Spleen (tissue), 11 donors: ENCODE data around the gene RPL7A. TPM values are rescaled to one million over a fixed set of nuclear protein-coding genes. Genes with fewer than 3 reads are reported as not detected.

Experiments used
- DNase-seq: peaks from one replicate; pipeline ENCODE4 v3.0.0-alpha.2; 2020
- H3K27ac ChIP-seq, 8 donors: fragments of 200-600 bp; sonication (generic) in 7 of 8; 1 replicate in 4 of 8; 2 replicates in 4 of 8; pipeline versions ENCODE4 v1.5.0 to v1.8.0; 2016 to 2021; ENCODE audit warnings: inconsistent platforms in 4 of 8, mild to moderate bottlenecking in 4 of 8, moderate library complexity in 1 of 8
- H3K27me3 ChIP-seq, 7 donors: fragments of 200-600 bp; sonication (generic) in 6 of 7; replicated peaks in 1 of 7; 1 replicate in 4 of 7; 2 replicates in 3 of 7; pipeline versions ENCODE4 v1.5.0 to v1.8.0; 2016 to 2021; ENCODE audit warnings: inconsistent platforms in 3 of 7, mild to moderate bottlenecking in 1 of 7
- H3K36me3 ChIP-seq, 6 donors: fragments of 200-600 bp; sonication (generic) in 5 of 6; 1 replicate in 4 of 6; 2 replicates in 2 of 6; pipeline versions ENCODE4 v1.5.0 to v1.8.0; 2016 to 2021; ENCODE audit warnings: inconsistent platforms in 2 of 6
- H3K4me1 ChIP-seq, 6 donors: fragments of 200-600 bp; sonication (generic) in 5 of 6; 1 replicate in 3 of 6; 2 replicates in 3 of 6; pipeline versions ENCODE4 v1.5.0 to v1.8.0; 2016 to 2021; ENCODE audit warnings: inconsistent platforms in 3 of 6
- H3K4me3 ChIP-seq, 8 donors: fragments of 200-600 bp; sonication (generic) in 7 of 8; 1 replicate in 4 of 8; 2 replicates in 4 of 8; pipeline versions ENCODE4 v1.5.0 to v1.8.0; 2016 to 2021; ENCODE audit warnings: inconsistent platforms in 4 of 8, mild to moderate bottlenecking in 4 of 8, moderate library complexity in 2 of 8
- H3K9me3 ChIP-seq, 8 donors: fragments of 200-600 bp; sonication (generic) in 7 of 8; 1 replicate in 4 of 8; 2 replicates in 4 of 8; pipeline versions ENCODE4 v1.5.0 to v1.8.0; 2016 to 2021; ENCODE audit warnings: inconsistent platforms in 4 of 8
- CTCF ChIP-seq, 11 experiments: fragments of 200-600 bp in 7 of 11; fragments of 450-650 bp in 4 of 11; sonication (generic) in 4 of 11; IDR thresholded peaks in 8 of 11; conservative IDR thresholded peaks in 3 of 11; 1 replicate in 7 of 11; 2 replicates in 4 of 11; pipeline versions ENCODE4 v1.4.0 to v1.8.0; 2016 to 2021; ENCODE audit warnings: antibody characterized with exemption in 11 of 11, inconsistent platforms in 4 of 11, mild to moderate bottlenecking in 1 of 11
- POLR2A ChIP-seq, 3 donors: fragments of 450-650 bp; IDR thresholded peaks; one replicate each; pipeline ENCODE4 v1.5.1; 2017; ENCODE audit warnings: antibody characterized with exemption in 3 of 3, mild to moderate bottlenecking in 1 of 3
- POLR2AphosphoS5 ChIP-seq, 3 donors: sonication (generic); formaldehyde crosslinking; IDR thresholded peaks; one replicate each; pipeline ENCODE4 v1.5.1; 2017; ENCODE audit warnings: antibody characterized with exemption in 3 of 3
- WGBS, 5 donors: extraction: QIAGEN DNeasy Blood & Tissue Kit in 3 of 5; methylation state at CpG; one replicate each; pipeline versions ENCODE4 v1.1.5 to v1.1.7; 2013 to 2018; 5-methylcytosine and 5-hydroxymethylcytosine counted together
- intact Hi-C: fragments of 100-400 bp; cut with DNase I; formaldehyde crosslinking; loops from one replicate; pipeline ENCODE4 v1.15.0; 2023; ENCODE audit warnings: low total_unique reads
- polyA plus RNA-seq, 3 donors: library from polyadenylated mRNA; stranded (reverse); fragments of 200-250 nt; gene quantifications; one replicate each; pipeline ENCODE4 v1.2.1, GENCODE V29; 2013
- small RNA-seq, 4 donors: library from RNA; depleted of rRNA; stranded (forward); fragments of <200 nt; gene quantifications; one replicate each; pipeline ENCODE3, GENCODE V24; 2016
- total RNA-seq, 7 donors: library from RNA; depleted of rRNA in 3 of 7; stranded (reverse); fragments of >200 nt in 3 of 7; fragmentation: NEBNext Ultra II Directional in 4 of 7; extraction: Animal tissue kit (Norgen Biotek cat#: 25700) in 4 of 7; gene quantifications; one replicate each; pipeline versions ENCODE4 v1.1.0 to v1.2.1, GENCODE V29; 2016 to 2021
- donor health status: healthy with polysubstance abuse.
- donor health status: DM: no; HTN: no; CAD: no; lungs with moderate emphysema.
- donor health status: DM: no; HTN: no; CAD: no.
- donor health status: Bipolar disorder and iron deficiency.
- donor health status: healthy.
- donor health status: DM: no; HTN: no; CAD: no.
- donor health status: DM: yes; HTN: yes; CAD: no.

Gene RPL7A
- total and polyA plus RNA-seq, 10 donors, result 1,381 to 6,342 (median 1,755) TPM

DNA sequence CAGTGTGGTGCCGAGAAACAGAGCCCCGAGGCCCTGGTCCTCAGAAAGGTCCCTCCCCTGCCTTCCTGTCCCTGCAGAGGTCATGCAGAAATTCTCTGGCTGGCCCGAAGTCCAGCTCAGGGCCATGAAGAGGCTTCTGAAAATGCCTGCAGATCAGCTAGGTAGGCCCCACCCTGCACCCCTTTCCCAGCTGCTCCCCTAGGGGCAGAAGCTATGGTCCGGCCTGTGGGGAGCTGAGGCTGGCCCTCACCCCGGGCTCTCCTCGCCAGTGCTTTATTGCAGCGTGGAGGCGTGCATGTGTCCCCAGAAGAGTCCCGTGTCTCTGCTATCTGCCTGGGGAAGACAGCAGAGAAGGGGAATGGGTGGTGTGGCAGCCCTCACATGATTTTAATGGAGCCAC, 49.9 kb downstream of the RPL7A start:
- TF ChIP-seq POLR2AphosphoS5 (IDR thresholded peaks at IDR 0.05), result peak in 2 of 3 donors; percentile 8 to 46
- TF ChIP-seq CTCF (IDR thresholded peaks at IDR 0.05 in 8 of 11, conservative IDR thresholded peaks at IDR 0.05 in 3 of 11), result no peak
- TF ChIP-seq POLR2A (IDR thresholded peaks at IDR 0.05), result no peak
- peaks cover 0 to 15% (median 0%) of the 10 kb centered on the region in 6 donors for H3K4me1 ChIP-seq
- H3K36me3 ChIP-seq, result peaks cover 0 to 23% (median 0%) of the 10 kb centered on the region in 6 donors
- 68 to 87% (median 72%) methylated on average over 5 to 9 of the region's 9 CpGs for WGBS, 5 donors
- intact Hi-C loops, result no loop called here
- H3K9me3 ChIP-seq, result no peaks in the 10 kb centered on the region
- no peak overlapping the region for H3K27ac ChIP-seq
- no peak for DNase-seq
- H3K4me3 ChIP-seq, result no peak overlapping the region
- H3K27me3 ChIP-seq, result peaks cover 0 to 21% (median 0%) of the 10 kb centered on the region in 7 donors

DNA sequence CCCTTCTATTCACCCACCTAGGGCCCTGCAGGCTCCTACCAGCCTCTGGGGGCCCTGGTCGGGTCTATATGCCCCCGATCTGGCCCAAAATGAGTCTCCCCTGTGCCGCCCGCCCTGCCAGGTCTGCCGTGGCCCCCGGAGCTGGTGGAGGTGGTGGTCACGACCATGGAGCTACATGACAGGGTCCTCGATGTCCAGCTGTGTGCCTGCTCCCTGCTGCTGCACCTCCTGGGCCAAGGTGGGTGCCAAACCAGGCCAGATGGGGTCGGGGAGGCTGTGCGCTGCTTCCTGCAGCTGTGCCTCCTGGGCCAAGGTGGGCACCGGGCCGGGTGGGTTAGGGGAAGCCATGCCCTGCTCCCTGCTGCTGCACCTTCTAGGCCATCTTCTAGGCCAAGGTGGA, 52.3 kb downstream of the RPL7A start:
- Histone ChIP-seq H3K4me1 (peaks cover 0 to 6% (median 0%) of the 10 kb centered on the region in 6 donors), H3K36me3 (peaks cover 0 to 45% (median 15%) of the 10 kb centered on the region in 6 donors), H3K9me3 (no peaks in the 10 kb centered on the region), H3K27me3 (no peaks in the 10 kb centered on the region), H3K4me3 (no peak overlapping the region), H3K27ac (no peak overlapping the region)
- peak in 2 of 3 donors; percentile 33 to 66 for TF ChIP-seq POLR2AphosphoS5 (IDR thresholded peaks at IDR 0.05)
- TF ChIP-seq POLR2A (IDR thresholded peaks at IDR 0.05), result no peak
- DNase-seq, result no peak
- WGBS, 5 donors, result 82 to 89% (median 88%) methylated on average over 10 to 12 of the region's 12 CpGs
- intact Hi-C loops, result loop anchor here (10.0 kb wide), 1 partner anchor 215 kb away; no protein-coding TSS in a partner anchor

Small RNA genes lying within 50 kb of the gene (small RNA-seq; reads per million reads assigned to genes)
- 0 reads per million in 4 donors for gene RF00019
- 0 reads per million in 4 donors for gene SNORD24
- 0 reads per million in 4 donors for gene SNORD36A
- 0 reads per million in 4 donors for gene SNORD36B
- 0 reads per million in 4 donors for gene SNORD36C

Other genes with a start within 250 kb of the RPL7A start
- 10 to 100 TPM; 50.6 to 74.3 (median 60.3) TPM for gene RALGDS, start 227.0 kb upstream of the RPL7A start, total RNA-seq
- 10 to 100 TPM; 21.3 to 40.1 (median 27.2) TPM for gene RALGDS, start 227.0 kb upstream of the RPL7A start, polyA plus RNA-seq
- 10 to 100 TPM; 16.8 to 52.8 (median 31.2) TPM for gene GBGT1, start 184.3 kb upstream of the RPL7A start, total RNA-seq
- gene GBGT1, start 184.3 kb upstream of the RPL7A start, polyA plus RNA-seq, result 10 to 100 TPM in 2 of 3 donors, 1 to 10 TPM in 1; 9.2 to 14.1 (median 10.7) TPM
- gene OBP2B, start 139.0 kb upstream of the RPL7A start, total RNA-seq, result under 1 TPM in 1 of 7 donors, not detected in 6; 0.95 TPM
- gene OBP2B, start 139.0 kb upstream of the RPL7A start, polyA plus RNA-seq, result under 1 TPM in 2 of 3 donors, not detected in 1; 0.16 to 0.38 TPM
- 1 to 10 TPM; 1.1 to 5.8 (median 2.7) TPM for gene ABO, start 73.0 kb upstream of the RPL7A start, total RNA-seq
- under 1 TPM; 0.26 to 0.96 (median 0.64) TPM for gene ABO, start 73.0 kb upstream of the RPL7A start, polyA plus RNA-seq
- gene SURF6, start 12.0 kb upstream of the RPL7A start, total RNA-seq, result 10 to 100 TPM; 13.2 to 20.0 (median 17.0) TPM
- 10 to 100 TPM; 13.2 to 28.6 (median 17.4) TPM for gene SURF6, start 12.0 kb upstream of the RPL7A start, polyA plus RNA-seq
- gene MED22, start 87 bp upstream of the RPL7A start, total RNA-seq, result 10 to 100 TPM; 26.4 to 33.7 (median 30.0) TPM
- 10 to 100 TPM; 13.3 to 23.1 (median 18.8) TPM for gene MED22, start 87 bp upstream of the RPL7A start, polyA plus RNA-seq
- 10 to 100 TPM; 31.4 to 37.7 (median 35.6) TPM for gene SURF1, start 8.3 kb downstream of the RPL7A start, total RNA-seq
- 10 to 100 TPM; 72.0 to 75.6 (median 72.5) TPM for gene SURF1, start 8.3 kb downstream of the RPL7A start, polyA plus RNA-seq
- 10 to 100 TPM in 5 of 7 donors, 1 to 10 TPM in 2; 6.5 to 19.9 (median 12.4) TPM for gene SURF2, start 8.3 kb downstream of the RPL7A start, total RNA-seq
- 10 to 100 TPM; 31.4 to 32.6 (median 31.5) TPM for gene SURF2, start 8.3 kb downstream of the RPL7A start, polyA plus RNA-seq
- gene SURF4, start 27.8 kb downstream of the RPL7A start, total RNA-seq, result 100 to 1,000 TPM in 3 of 7 donors, 10 to 100 TPM in 4; 82.6 to 115 (median 92.1) TPM
- gene SURF4, start 27.8 kb downstream of the RPL7A start, polyA plus RNA-seq, result 10 to 100 TPM; 21.9 to 50.7 (median 29.7) TPM
- gene STKLD1, start 28.1 kb downstream of the RPL7A start, total RNA-seq, result under 1 TPM in 5 of 7 donors, not detected in 2; 0.29 to 0.98 (median 0.44) TPM
- 1 to 10 TPM in 2 of 3 donors, under 1 TPM in 1; 0.96 to 1.5 (median 1.0) TPM for gene STKLD1, start 28.1 kb downstream of the RPL7A start, polyA plus RNA-seq
- gene REXO4, start 69.8 kb downstream of the RPL7A start, total RNA-seq, result 10 to 100 TPM; 21.5 to 25.8 (median 22.8) TPM
- 10 to 100 TPM; 20.0 to 23.2 (median 20.1) TPM for gene REXO4, start 69.8 kb downstream of the RPL7A start, polyA plus RNA-seq
- 1 to 10 TPM; 1.1 to 3.9 (median 1.6) TPM for gene ADAMTS13, start 74.1 kb downstream of the RPL7A start, total RNA-seq
- gene ADAMTS13, start 74.1 kb downstream of the RPL7A start, polyA plus RNA-seq, result 1 to 10 TPM; 3.4 to 4.8 (median 3.9) TPM
- 10 to 100 TPM in 5 of 7 donors, 1 to 10 TPM in 2; 10.0 to 14.2 (median 12.6) TPM for gene CACFD1, start 111.8 kb downstream of the RPL7A start, total RNA-seq
- 10 to 100 TPM in 1 of 3 donors, 1 to 10 TPM in 2; 4.7 to 12.7 (median 6.6) TPM for gene CACFD1, start 111.8 kb downstream of the RPL7A start, polyA plus RNA-seq
- gene SLC2A6, start 130.9 kb downstream of the RPL7A start, total RNA-seq, result 10 to 100 TPM; 15.4 to 28.7 (median 20.9) TPM
- 10 to 100 TPM; 15.4 to 35.0 (median 32.8) TPM for gene SLC2A6, start 130.9 kb downstream of the RPL7A start, polyA plus RNA-seq
- gene MYMK, start 176.7 kb downstream of the RPL7A start, total RNA-seq, result not detected
- gene MYMK, start 176.7 kb downstream of the RPL7A start, polyA plus RNA-seq, result not detected
- 10 to 100 TPM in 1 of 7 donors, 1 to 10 TPM in 6; 1.6 to 10.1 (median 4.1) TPM for gene ADAMTSL2, start 186.5 kb downstream of the RPL7A start, total RNA-seq
- gene ADAMTSL2, start 186.5 kb downstream of the RPL7A start, polyA plus RNA-seq, result 10 to 100 TPM in 1 of 3 donors, 1 to 10 TPM in 2; 3.0 to 11.7 (median 4.5) TPM